ENCODE data around the gene TRABD.

GRCh38 chr22:50141462-50141861 lies 44.3 kb upstream of the TRABD start:
- TF ChIP-seq POLR2A (IDR thresholded peaks at IDR 0.05; ENCODE audit: low read depth, low read length) (no peak), POLR2AphosphoS5 (IDR thresholded peaks at IDR 0.05; ENCODE audit: low read depth, low read length) (no peak)
